Effector memory CD4-positive, alpha-beta T cell (primary cell): ENCODE measurements around the gene HACD4.

Source experiments
- DNase-seq, 3 donors: peaks; one replicate each; pipeline ENCODE4 v3.0.0-alpha.2; 2020
- H3K27ac ChIP-seq: 2 replicates; pipeline ENCODE4 v1.7.0; 2013; ENCODE audit warnings: mild to moderate bottlenecking, low read length, moderate library complexity; ENCODE audit not compliant: insufficient read depth, poor library complexity, severe bottlenecking
- H3K27me3 ChIP-seq: replicated peaks from 2 replicates; pipeline ENCODE4 v1.7.0; 2013; ENCODE audit warnings: mild to moderate bottlenecking, low read length; ENCODE audit not compliant: insufficient read depth, control insufficient read depth, poor library complexity, severe bottlenecking
- H3K36me3 ChIP-seq: 2 replicates; pipeline ENCODE4 v1.7.0; 2013; ENCODE audit warnings: mild to moderate bottlenecking, low read length, moderate library complexity; ENCODE audit not compliant: control insufficient read depth, insufficient read depth
- H3K4me1 ChIP-seq: 2 replicates; pipeline ENCODE4 v1.7.0; 2013; ENCODE audit warnings: low read length, mild to moderate bottlenecking; ENCODE audit not compliant: control insufficient read depth, insufficient read depth, poor library complexity, severe bottlenecking
- H3K4me3 ChIP-seq: 2 replicates; pipeline ENCODE4 v1.7.0; 2013; ENCODE audit warnings: low read length, low read depth, mild to moderate bottlenecking; ENCODE audit not compliant: insufficient read depth, poor library complexity, severe bottlenecking
- H3K9me3 ChIP-seq: 2 replicates; pipeline ENCODE4 v1.7.0; 2013; ENCODE audit warnings: mild to moderate bottlenecking, low read length, moderate library complexity; ENCODE audit not compliant: control insufficient read depth
- total RNA-seq, 3 donors: gene quantifications; one replicate each; lab custom pipeline; 2026; lab: John Stamatoyannopoulos, UW

Gene HACD4
- 40.3 to 70.0 (median 52.1) reads per million in 3 donors for total RNA-seq

- Histone ChIP-seq H3K9me3 (no peaks in the 10 kb centered on the region), H3K4me3 (peak within 1 kb of the TSS; percentile 82), H3K4me1 (peaks cover 14% of the 10 kb centered on the region), H3K27me3 (no peaks in the 10 kb centered on the region), H3K27ac (peak within 1 kb of the TSS; percentile 77), H3K36me3 (peaks cover 4% of the 10 kb centered on the region)
- peak; percentile 39 to 59 (median 57) for DNase-seq
Measured at GRCh38 chr9:21031091-21031807, at the start of gene HACD4. TSS of gene HACD4 (minus strand) at chr9:21031640. CDS start at chr9:21031590, 50 bp downstream.

GRCh38 chr9:21080793-21081192 is 49.4 kb upstream of the HACD4 start:
- Histone ChIP-seq H3K36me3 (no peaks in the 10 kb centered on the region), H3K4me3 (no peak overlapping the region), H3K27me3 (no peaks in the 10 kb centered on the region), H3K4me1 (peaks cover 10% of the 10 kb centered on the region), H3K9me3 (no peaks in the 10 kb centered on the region), H3K27ac (no peak overlapping the region)
- no peak for DNase-seq

GRCh38 chr9:21078702-21079101 is 47.3 kb upstream of the HACD4 start:
- peaks cover 10% of the 10 kb centered on the region for H3K4me1 ChIP-seq
- H3K36me3 ChIP-seq: no peaks in the 10 kb centered on the region
- DNase-seq: no peak
- no peak overlapping the region for H3K4me3 ChIP-seq
- H3K9me3 ChIP-seq: no peaks in the 10 kb centered on the region
- H3K27me3 ChIP-seq: no peaks in the 10 kb centered on the region
- no peak overlapping the region for H3K27ac ChIP-seq

- H3K27me3 ChIP-seq: no peaks in the 10 kb centered on the region
- peaks cover 10% of the 10 kb centered on the region for H3K4me1 ChIP-seq
- H3K9me3 ChIP-seq: no peaks in the 10 kb centered on the region
- no peaks in the 10 kb centered on the region for H3K36me3 ChIP-seq
- DNase-seq: no peak
- no peak within 1 kb of the TSS for H3K27ac ChIP-seq
- no peak within 1 kb of the TSS for H3K4me3 ChIP-seq
Measured at GRCh38 chr9:21077781-21078180, 46.3 kb upstream of the HACD4 start, which contains the start of gene IFNB1. TSS of gene IFNB1 (minus strand) at chr9:21077942. CDS start at chr9:21077869, 73 bp downstream.

- DNase-seq: no peak
- H3K27me3 ChIP-seq: no peaks in the 10 kb centered on the region
- no peaks in the 10 kb centered on the region for H3K4me1 ChIP-seq
- H3K9me3 ChIP-seq: no peaks in the 10 kb centered on the region
- H3K36me3 ChIP-seq: no peaks in the 10 kb centered on the region
- no peak overlapping the region for H3K27ac ChIP-seq
- no peak overlapping the region for H3K4me3 ChIP-seq
Measured at GRCh38 chr9:21075484-21075883, 44.0 kb upstream of the HACD4 start.

- Histone ChIP-seq H3K4me3 (no peak overlapping the region), H3K9me3 (no peaks in the 10 kb centered on the region), H3K27me3 (no peaks in the 10 kb centered on the region), H3K27ac (no peak overlapping the region), H3K4me1 (no peaks in the 10 kb centered on the region), H3K36me3 (no peaks in the 10 kb centered on the region)
- DNase-seq: no peak
Measured at GRCh38 chr9:21070906-21071305, 39.5 kb upstream of the HACD4 start.

GRCh38 chr9:21070171-21070571 is 38.7 kb upstream of the HACD4 start:
- Histone ChIP-seq H3K4me3 (no peak overlapping the region), H3K36me3 (no peaks in the 10 kb centered on the region), H3K27me3 (no peaks in the 10 kb centered on the region), H3K9me3 (no peaks in the 10 kb centered on the region), H3K4me1 (no peaks in the 10 kb centered on the region), H3K27ac (no peak overlapping the region)
- DNase-seq: no peak

GRCh38 chr9:21060919-21061561 is 29.6 kb upstream of the HACD4 start:
- no peak for DNase-seq
- no peak overlapping the region for H3K27ac ChIP-seq
- no peaks in the 10 kb centered on the region for H3K36me3 ChIP-seq
- no peaks in the 10 kb centered on the region for H3K9me3 ChIP-seq
- H3K4me3 ChIP-seq: no peak overlapping the region
- peaks cover 3% of the 10 kb centered on the region for H3K4me1 ChIP-seq
- H3K27me3 ChIP-seq: no peaks in the 10 kb centered on the region

GRCh38 chr9:21056931-21057330 is 25.5 kb upstream of the HACD4 start:
- DNase-seq: no peak
- no peaks in the 10 kb centered on the region for H3K36me3 ChIP-seq
- H3K27me3 ChIP-seq: no peaks in the 10 kb centered on the region
- H3K4me1 ChIP-seq: peaks cover 3% of the 10 kb centered on the region
- no peak overlapping the region for H3K27ac ChIP-seq
- H3K4me3 ChIP-seq: no peak overlapping the region
- no peaks in the 10 kb centered on the region for H3K9me3 ChIP-seq

- H3K36me3 ChIP-seq: no peaks in the 10 kb centered on the region
- H3K4me1 ChIP-seq: no peaks in the 10 kb centered on the region
- no peak overlapping the region for H3K27ac ChIP-seq
- DNase-seq: no peak
- no peaks in the 10 kb centered on the region for H3K9me3 ChIP-seq
- no peak overlapping the region for H3K4me3 ChIP-seq
- no peaks in the 10 kb centered on the region for H3K27me3 ChIP-seq
Measured at GRCh38 chr9:21053851-21054250, 22.4 kb upstream of the HACD4 start.
